Ishikawa (cell line): ENCODE results near the gene SRGAP1.

ENCODE experiments used
- CEBPB ChIP-seq: IDR thresholded peaks from 2 replicates; pipeline ENCODE4 v1.6.1; 2012
- CREB1 ChIP-seq: IDR thresholded peaks from 2 replicates; pipeline ENCODE4 v1.6.1; 2012; ENCODE audit warnings: low read depth
- EGR1 ChIP-seq: IDR thresholded peaks from 2 replicates; pipeline ENCODE4 v1.6.1; 2012
- EP300 ChIP-seq: IDR thresholded peaks from 2 replicates; pipeline ENCODE4 v1.6.1; 2012; ENCODE audit warnings: borderline replicate concordance
- FOXM1 ChIP-seq: IDR thresholded peaks from 2 replicates; pipeline ENCODE4 v1.6.1; 2012; ENCODE audit warnings: low read depth, borderline replicate concordance
- MAX ChIP-seq: IDR thresholded peaks from 2 replicates; pipeline ENCODE4 v1.6.1; 2012
- NFIC ChIP-seq: IDR thresholded peaks from 2 replicates; pipeline ENCODE4 v1.6.1; 2012
- RAD21 ChIP-seq: IDR thresholded peaks from 2 replicates; pipeline ENCODE4 v1.6.1; 2012; ENCODE audit warnings: low read depth
- TCF12 ChIP-seq: IDR thresholded peaks from 2 replicates; pipeline ENCODE4 v1.6.1; 2012; ENCODE audit warnings: low read depth
- TEAD4 ChIP-seq: IDR thresholded peaks from 2 replicates; pipeline ENCODE4 v1.6.1; 2012
- USF1 ChIP-seq: IDR thresholded peaks from 2 replicates; pipeline ENCODE4 v1.6.1; 2012
- YY1 ChIP-seq: IDR thresholded peaks from 2 replicates; pipeline ENCODE4 v1.6.1; 2012; ENCODE audit warnings: low read depth
- ZBTB7A ChIP-seq: IDR thresholded peaks from 2 replicates; pipeline ENCODE4 v1.6.1; 2012; ENCODE audit warnings: low read depth
- TF ChIP-seq, protein P1 (sequence below): IDR thresholded peaks from 2 replicates; pipeline ENCODE4 v1.6.1; 2012; ENCODE audit warnings: low read depth, mild to moderate bottlenecking

The SRGAP1 gene

DNA sequence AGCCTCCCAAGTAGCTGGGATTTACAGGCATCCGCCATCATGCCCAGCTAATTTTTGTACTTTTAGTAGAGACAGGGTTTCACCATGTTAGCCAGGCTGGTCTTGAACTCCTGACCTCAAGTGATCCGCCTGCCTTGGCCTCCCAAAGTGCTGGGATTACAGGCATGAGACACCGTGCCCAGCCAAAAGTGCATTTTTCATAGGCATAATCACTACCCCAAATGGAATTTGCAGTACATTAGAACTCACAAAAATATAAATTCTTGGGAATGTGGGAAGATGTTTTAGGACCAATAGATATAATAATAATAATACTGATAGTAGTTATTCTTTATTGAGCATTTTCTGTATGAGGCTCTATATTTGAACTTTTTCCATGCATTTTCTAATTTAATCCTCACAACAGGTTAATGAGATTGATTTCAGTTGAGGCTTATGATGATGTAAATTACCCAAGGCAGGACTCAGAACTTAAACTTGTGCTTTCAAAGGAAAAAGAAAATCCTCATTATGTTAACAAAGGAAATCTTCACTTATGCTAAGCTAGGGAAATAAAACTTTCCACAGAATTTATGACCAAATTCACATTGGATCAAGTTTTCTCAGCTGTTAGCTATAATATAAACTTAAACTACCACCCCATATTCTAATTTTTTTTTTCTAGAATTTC lies 121.6 kb downstream of the SRGAP1 start:
- no peak for TF ChIP-seq FOXM1
- TF ChIP-seq EP300: no peak
- TF ChIP-seq CEBPB: no peak
- no peak for TF ChIP-seq NFIC
- no peak for TF ChIP-seq USF1

GRCh38 chr12:63966606-63966975 lies 122.1 kb downstream of the SRGAP1 start:
- TF ChIP-seq USF1: no peak
- TF ChIP-seq, protein P1, sequence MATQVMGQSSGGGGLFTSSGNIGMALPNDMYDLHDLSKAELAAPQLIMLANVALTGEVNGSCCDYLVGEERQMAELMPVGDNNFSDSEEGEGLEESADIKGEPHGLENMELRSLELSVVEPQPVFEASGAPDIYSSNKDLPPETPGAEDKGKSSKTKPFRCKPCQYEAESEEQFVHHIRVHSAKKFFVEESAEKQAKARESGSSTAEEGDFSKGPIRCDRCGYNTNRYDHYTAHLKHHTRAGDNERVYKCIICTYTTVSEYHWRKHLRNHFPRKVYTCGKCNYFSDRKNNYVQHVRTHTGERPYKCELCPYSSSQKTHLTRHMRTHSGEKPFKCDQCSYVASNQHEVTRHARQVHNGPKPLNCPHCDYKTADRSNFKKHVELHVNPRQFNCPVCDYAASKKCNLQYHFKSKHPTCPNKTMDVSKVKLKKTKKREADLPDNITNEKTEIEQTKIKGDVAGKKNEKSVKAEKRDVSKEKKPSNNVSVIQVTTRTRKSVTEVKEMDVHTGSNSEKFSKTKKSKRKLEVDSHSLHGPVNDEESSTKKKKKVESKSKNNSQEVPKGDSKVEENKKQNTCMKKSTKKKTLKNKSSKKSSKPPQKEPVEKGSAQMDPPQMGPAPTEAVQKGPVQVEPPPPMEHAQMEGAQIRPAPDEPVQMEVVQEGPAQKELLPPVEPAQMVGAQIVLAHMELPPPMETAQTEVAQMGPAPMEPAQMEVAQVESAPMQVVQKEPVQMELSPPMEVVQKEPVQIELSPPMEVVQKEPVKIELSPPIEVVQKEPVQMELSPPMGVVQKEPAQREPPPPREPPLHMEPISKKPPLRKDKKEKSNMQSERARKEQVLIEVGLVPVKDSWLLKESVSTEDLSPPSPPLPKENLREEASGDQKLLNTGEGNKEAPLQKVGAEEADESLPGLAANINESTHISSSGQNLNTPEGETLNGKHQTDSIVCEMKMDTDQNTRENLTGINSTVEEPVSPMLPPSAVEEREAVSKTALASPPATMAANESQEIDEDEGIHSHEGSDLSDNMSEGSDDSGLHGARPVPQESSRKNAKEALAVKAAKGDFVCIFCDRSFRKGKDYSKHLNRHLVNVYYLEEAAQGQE: no peak
- TF ChIP-seq NFIC: no peak
- TF ChIP-seq MAX: no peak
- no peak for TF ChIP-seq FOXM1
- TF ChIP-seq RAD21: no peak

GRCh38 chr12:63967358-63968145 lies 123.1 kb downstream of the SRGAP1 start:
- no peak for TF ChIP-seq CREB1
- 0 out of 2 replicates have a peak, but pooled peaks have one; percentile 6 for TF ChIP-seq TEAD4

DNA sequence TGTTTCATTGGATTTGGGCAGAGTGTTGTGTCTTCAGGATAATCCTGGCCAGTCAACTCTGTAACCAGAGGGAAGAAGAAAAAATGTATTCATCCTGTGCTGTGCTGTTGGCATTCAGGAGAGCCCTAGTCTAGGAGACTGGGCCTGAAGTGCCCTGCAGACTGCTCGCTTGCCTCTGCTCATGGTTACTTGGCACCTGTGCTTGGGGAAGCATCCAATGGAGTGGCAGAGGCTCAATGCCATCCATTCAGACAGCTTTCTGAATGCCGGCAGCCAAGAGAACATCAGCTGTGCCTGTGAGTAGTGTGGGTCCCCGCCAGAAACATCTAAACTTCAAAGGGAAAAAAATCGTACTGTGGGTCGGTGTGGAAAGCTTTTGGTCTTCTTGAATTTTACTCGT lies 124.2 kb downstream of the SRGAP1 start:
- TF ChIP-seq EGR1 (no peak), EP300 (no peak), CEBPB (no peak), NFIC (no peak), CREB1 (no peak), FOXM1 (no peak), TCF12 (no peak), USF1 (no peak), RAD21 (no peak), YY1 (no peak), TEAD4 (no peak), MAX (no peak)

DNA sequence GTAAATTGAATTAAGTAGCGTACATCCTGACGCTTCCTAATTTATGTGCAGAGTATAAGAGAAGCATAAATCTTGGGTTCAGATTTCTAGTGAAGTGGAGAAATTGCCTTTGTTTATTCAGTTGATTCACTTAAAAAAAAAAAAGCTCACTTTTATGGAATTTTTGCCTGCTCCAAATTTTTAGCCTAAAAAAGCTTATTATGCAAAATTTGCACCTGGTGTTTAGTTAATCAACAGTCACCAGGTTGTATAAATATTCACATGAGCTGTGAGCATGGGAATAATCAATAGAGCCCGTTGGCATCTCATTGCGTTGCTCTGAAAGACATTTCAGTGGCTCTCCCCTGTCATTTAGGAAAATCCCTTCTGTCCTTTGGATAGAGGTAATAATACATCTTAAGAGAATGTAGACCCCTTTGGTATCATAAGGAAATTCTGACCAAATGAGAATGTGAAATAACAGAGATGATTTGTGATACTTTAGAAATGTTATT lies 132.4 kb downstream of the SRGAP1 start:
- TF ChIP-seq USF1: no peak
- no peak for TF ChIP-seq CEBPB
- no peak for TF ChIP-seq TEAD4
- no peak for TF ChIP-seq ZBTB7A
- no peak for TF ChIP-seq MAX
- no peak for TF ChIP-seq CREB1
- TF ChIP-seq, protein P1: no peak
- no peak for TF ChIP-seq TCF12
- no peak for TF ChIP-seq EGR1
- TF ChIP-seq NFIC: no peak
- TF ChIP-seq YY1: no peak
